ENCODE data around the gene ZNF750. TPM values are rescaled to one million over a fixed set of nuclear protein-coding genes. Genes with fewer than 3 reads are reported as not detected.

ZNF750 gene
- total RNA-seq, 1 experiment from 2014 or later, result 0.14 TPM

DNA sequence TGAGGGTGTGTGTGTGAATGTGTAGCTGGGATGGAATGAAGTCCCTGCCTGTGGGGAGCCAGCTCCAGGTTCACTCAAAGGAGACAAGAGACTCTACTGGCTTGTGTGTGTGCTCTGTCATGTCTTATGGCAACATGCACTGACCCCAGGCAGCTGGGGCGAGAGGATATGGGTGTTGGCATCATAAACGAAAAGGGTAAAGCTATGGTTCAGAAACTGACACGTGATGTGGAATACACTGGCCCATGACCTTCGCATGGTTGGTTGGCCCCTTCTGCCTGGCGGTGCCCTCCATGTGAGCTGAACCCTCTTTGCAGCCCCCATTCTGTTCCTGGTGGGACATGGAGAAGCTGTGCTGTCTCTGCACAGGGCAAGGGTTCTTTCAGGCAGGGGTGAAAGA is 21.9 kb downstream of the ZNF750 start:
- H3K36me3 Mint-ChIP-seq (ENCODE audit: insufficient read depth, unreplicated experiment), result peaks cover 26% of the 10 kb centered on the region
- intact Hi-C loops (cut with micrococcal nuclease; ENCODE audit: unreplicated experiment), result no loop called here
- BruUV-seq (replicated peaks), result no TSS peak

DNA sequence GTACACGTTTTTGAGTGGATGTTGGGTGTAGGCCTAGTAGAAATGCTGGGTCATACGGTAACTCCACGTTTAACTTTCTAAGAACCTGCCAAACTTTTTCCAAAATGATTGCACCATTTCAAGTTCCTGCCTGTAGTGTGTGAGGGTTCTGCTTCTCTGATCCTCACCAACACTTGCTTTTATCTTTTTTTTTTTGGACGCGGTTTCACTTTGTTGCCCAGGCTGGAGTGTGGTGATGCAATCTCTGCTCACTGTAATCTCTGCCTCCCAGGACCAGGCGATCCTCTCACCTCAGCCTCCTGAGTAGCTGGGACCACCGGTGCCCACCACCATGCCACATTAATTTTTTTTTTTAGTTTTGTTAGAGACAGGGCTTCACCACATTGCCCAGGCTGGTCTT is 23.5 kb downstream of the ZNF750 start:
- ChIA-PET CTCF (no interaction called here), POLR2A (no interaction called here)
- H3K27me3 ChIP-seq (replicated peaks; ENCODE audit: control insufficient read depth, insufficient read depth, low read length), result no peaks in the 10 kb centered on the region
- H3K9me3 Mint-ChIP-seq (ENCODE audit: unreplicated experiment), result peaks cover 9% of the 10 kb centered on the region
- H3K4me3 Mint-ChIP-seq (ENCODE audit: unreplicated experiment), result no peak overlapping the region
- BruUV-seq (replicated peaks), result no TSS peak
- intact Hi-C loops (cut with micrococcal nuclease; ENCODE audit: unreplicated experiment), result no loop called here
- H3K9me3 ChIP-seq, result no peaks in the 10 kb centered on the region
- no peak for DNase-seq
- no peaks in the 10 kb centered on the region for H3K4me1 ChIP-seq
- peaks cover 26% of the 10 kb centered on the region for H3K36me3 Mint-ChIP-seq (ENCODE audit: insufficient read depth, unreplicated experiment)
- H3K4me3 ChIP-seq (ENCODE audit: low read depth, low read length), result no peak overlapping the region
- no peak overlapping the region for H3K27ac Mint-ChIP-seq (ENCODE audit: unreplicated experiment)
- H3K36me3 ChIP-seq (ENCODE audit: control insufficient read depth, insufficient read depth, low read length), result peaks cover 2% of the 10 kb centered on the region
- no peaks in the 10 kb centered on the region for H3K4me1 Mint-ChIP-seq (ENCODE audit: low read depth, unreplicated experiment)
- no peak for TF ChIP-seq CTCF (IDR thresholded peaks at IDR 0.05; ENCODE audit: insufficient read depth in 1 of 2, low read depth in 1 of 2, low read length in 1 of 2, severe bottlenecking in 1 of 2, unreplicated experiment in 1 of 2)
- no peaks in the 10 kb centered on the region for H3K27me3 Mint-ChIP-seq (ENCODE audit: insufficient read depth, unreplicated experiment)

More for the DNA sequence above, 21.9 kb downstream of the ZNF750 start:
- Histone ChIP-seq H3K36me3 (ENCODE audit: control insufficient read depth, insufficient read depth, low read length) (peaks cover 2% of the 10 kb centered on the region), H3K4me3 (ENCODE audit: low read depth, low read length) (no peak overlapping the region), H3K27me3 (replicated peaks; ENCODE audit: control insufficient read depth, insufficient read depth, low read length) (no peaks in the 10 kb centered on the region), H3K9me3 (no peaks in the 10 kb centered on the region), H3K4me1 (no peaks in the 10 kb centered on the region)
- Mint-ChIP-seq H3K27me3 (ENCODE audit: insufficient read depth, unreplicated experiment) (no peaks in the 10 kb centered on the region), H3K4me3 (ENCODE audit: unreplicated experiment) (no peak overlapping the region), H3K27ac (ENCODE audit: unreplicated experiment) (no peak overlapping the region), H3K9me3 (ENCODE audit: unreplicated experiment) (peaks cover 9% of the 10 kb centered on the region), H3K4me1 (ENCODE audit: low read depth, unreplicated experiment) (no peaks in the 10 kb centered on the region)
- ChIA-PET CTCF (interaction anchor here (0.6 kb wide), 1 partner anchor 38 kb away, joined by 3 read pairs; no protein-coding TSS in a partner anchor), POLR2A (no interaction called here)
- TF ChIP-seq CTCF (IDR thresholded peaks at IDR 0.05; ENCODE audit: insufficient read depth in 1 of 2, low read depth in 1 of 2, low read length in 1 of 2, severe bottlenecking in 1 of 2, unreplicated experiment in 1 of 2), result no peak
- DNase-seq, result no peak

DNA sequence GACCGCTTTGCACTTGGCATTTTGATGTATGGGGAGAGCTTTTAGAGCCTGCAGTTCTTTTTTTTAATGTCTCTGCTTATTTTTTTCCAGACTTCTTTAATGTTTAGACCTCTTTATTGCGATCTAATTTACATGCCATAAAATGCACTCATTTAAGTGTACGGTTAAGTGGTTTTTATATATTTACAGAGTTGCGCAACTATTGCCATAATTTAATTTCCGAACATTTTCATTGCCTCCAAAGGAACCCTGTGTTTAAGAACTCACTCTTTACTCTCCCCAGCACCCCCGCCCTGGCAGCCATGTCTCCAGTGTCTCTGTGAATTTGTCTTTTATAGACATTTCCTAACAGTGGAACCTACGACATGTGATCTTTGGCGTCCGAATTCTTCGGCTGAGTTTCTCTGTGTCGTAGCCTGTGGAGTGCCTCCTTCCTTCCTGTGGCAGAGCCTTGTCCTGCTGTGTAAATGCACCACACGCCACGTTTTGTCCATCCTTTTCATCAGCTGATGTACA is 24.0 kb downstream of the ZNF750 start:
- Mint-ChIP-seq H3K27ac (ENCODE audit: unreplicated experiment) (no peak overlapping the region), H3K4me1 (ENCODE audit: low read depth, unreplicated experiment) (no peaks in the 10 kb centered on the region), H3K27me3 (ENCODE audit: insufficient read depth, unreplicated experiment) (no peaks in the 10 kb centered on the region), H3K36me3 (ENCODE audit: insufficient read depth, unreplicated experiment) (peaks cover 22% of the 10 kb centered on the region), H3K4me3 (ENCODE audit: unreplicated experiment) (no peak overlapping the region), H3K9me3 (ENCODE audit: unreplicated experiment) (peaks cover 9% of the 10 kb centered on the region)
- TF ChIP-seq CTCF (IDR thresholded peaks at IDR 0.05; ENCODE audit: insufficient read depth in 1 of 2, low read depth in 1 of 2, low read length in 1 of 2, severe bottlenecking in 1 of 2, unreplicated experiment in 1 of 2), result no peak
- no TSS peak for BruUV-seq (replicated peaks)
- no peak overlapping the region for H3K4me3 ChIP-seq (ENCODE audit: low read depth, low read length)
- H3K27me3 ChIP-seq (replicated peaks; ENCODE audit: control insufficient read depth, insufficient read depth, low read length), result no peaks in the 10 kb centered on the region
- H3K4me1 ChIP-seq, result no peaks in the 10 kb centered on the region
- no peak for DNase-seq
- no peaks in the 10 kb centered on the region for H3K9me3 ChIP-seq
- intact Hi-C loops (cut with micrococcal nuclease; ENCODE audit: unreplicated experiment), result no loop called here
- ChIA-PET CTCF (no interaction called here), POLR2A (no interaction called here)
- H3K36me3 ChIP-seq (ENCODE audit: control insufficient read depth, insufficient read depth, low read length), result peaks cover 2% of the 10 kb centered on the region
